ENCODE results near the gene CCDC158.

The CCDC158 gene

DNA sequence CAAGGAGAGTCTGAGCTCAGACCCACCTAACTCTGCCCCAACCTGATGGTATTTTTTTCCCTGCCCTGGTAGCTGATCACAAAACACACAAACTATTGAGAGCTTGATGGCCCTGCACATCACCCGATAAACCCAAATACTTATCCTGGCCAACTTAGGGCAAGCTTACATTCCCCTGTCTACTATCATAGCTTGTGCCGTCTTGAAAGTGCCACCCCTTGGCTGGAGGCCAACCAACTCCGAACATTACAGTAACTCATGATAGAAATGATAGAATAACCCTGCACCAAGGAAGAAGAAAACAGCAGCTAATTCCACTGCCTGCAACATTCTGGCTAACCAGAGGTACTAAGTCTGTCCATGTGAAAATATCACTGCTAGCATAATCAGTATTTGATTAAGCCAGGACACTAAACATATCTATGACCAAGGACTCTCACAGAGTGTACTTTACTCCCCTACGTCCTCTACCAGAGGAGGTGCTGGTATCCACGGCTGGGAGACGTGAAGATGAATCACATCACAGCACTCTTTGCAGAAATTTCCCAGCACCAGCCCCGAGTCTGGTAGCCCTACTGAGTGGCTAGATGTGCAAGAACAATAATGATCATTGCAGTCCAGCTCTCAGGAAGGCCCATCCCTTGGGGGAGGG lies 105.5 kb downstream of the CCDC158 start:
- no peak overlapping the region for H3K4me2 ChIP-seq (ENCODE audit: low read depth, low read length, poor library complexity, severe bottlenecking)
- no peak overlapping the region for H3K9ac ChIP-seq (ENCODE audit: low read length)
- H3K4me3 ChIP-seq (ENCODE audit: insufficient read depth, low read length, poor library complexity, severe bottlenecking), result no peak overlapping the region
- no peaks in the 10 kb centered on the region for H3K9me3 ChIP-seq (ENCODE audit: insufficient read depth, low read length)
- no peak for TF ChIP-seq EZH2phosphoT487 (conservative IDR thresholded peaks at IDR 0.05; ENCODE audit: low read length)
- TF ChIP-seq, protein P1, sequence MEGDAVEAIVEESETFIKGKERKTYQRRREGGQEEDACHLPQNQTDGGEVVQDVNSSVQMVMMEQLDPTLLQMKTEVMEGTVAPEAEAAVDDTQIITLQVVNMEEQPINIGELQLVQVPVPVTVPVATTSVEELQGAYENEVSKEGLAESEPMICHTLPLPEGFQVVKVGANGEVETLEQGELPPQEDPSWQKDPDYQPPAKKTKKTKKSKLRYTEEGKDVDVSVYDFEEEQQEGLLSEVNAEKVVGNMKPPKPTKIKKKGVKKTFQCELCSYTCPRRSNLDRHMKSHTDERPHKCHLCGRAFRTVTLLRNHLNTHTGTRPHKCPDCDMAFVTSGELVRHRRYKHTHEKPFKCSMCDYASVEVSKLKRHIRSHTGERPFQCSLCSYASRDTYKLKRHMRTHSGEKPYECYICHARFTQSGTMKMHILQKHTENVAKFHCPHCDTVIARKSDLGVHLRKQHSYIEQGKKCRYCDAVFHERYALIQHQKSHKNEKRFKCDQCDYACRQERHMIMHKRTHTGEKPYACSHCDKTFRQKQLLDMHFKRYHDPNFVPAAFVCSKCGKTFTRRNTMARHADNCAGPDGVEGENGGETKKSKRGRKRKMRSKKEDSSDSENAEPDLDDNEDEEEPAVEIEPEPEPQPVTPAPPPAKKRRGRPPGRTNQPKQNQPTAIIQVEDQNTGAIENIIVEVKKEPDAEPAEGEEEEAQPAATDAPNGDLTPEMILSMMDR (IDR thresholded peaks at IDR 0.05; ENCODE audit: insufficient read depth, low read length, poor library complexity, severe bottlenecking), result no peak
- H3K79me2 ChIP-seq (ENCODE audit: insufficient read depth, low read length), result no peaks in the 10 kb centered on the region
- H3K9me2 ChIP-seq (replicated peaks; ENCODE audit: insufficient read depth, low read length), result no peaks in the 10 kb centered on the region
- H3K27ac ChIP-seq (ENCODE audit: low read depth, low read length), result no peak overlapping the region
- H3K27me3 ChIP-seq (ENCODE audit: low read length), result no peaks in the 10 kb centered on the region
- H4K20me1 ChIP-seq (ENCODE audit: low read depth, low read length), result no peaks in the 10 kb centered on the region
- no peaks in the 10 kb centered on the region for H3K36me3 ChIP-seq (ENCODE audit: low read length)
- no peak overlapping the region for H2AFZ ChIP-seq (ENCODE audit: low read depth, low read length, severe bottlenecking)
- no peaks in the 10 kb centered on the region for H3F3A ChIP-seq (ENCODE audit: insufficient read depth)

DNA sequence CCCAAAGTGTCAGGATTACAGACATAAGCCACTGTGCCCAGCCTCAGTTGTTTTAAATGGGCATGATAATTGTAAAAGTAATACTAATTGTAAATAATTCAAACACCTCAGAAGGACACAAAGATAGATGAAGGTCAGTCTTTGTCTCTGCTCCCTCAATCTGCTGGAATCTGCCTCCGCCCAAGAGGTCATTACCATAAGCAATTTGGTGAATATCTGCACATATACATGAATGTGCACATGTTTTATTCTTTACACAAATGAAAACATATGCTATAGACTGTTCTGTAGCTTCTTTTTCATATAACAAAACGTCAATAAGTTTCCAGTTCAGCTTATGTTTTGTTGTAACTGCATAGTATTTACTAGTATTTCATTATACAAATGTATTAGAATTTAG lies 107.4 kb downstream of the CCDC158 start:
- Histone ChIP-seq H4K20me1 (ENCODE audit: low read depth, low read length) (no peaks in the 10 kb centered on the region), H3K4me2 (ENCODE audit: low read depth, low read length, poor library complexity, severe bottlenecking) (no peak overlapping the region), H3K4me3 (ENCODE audit: insufficient read depth, low read length, poor library complexity, severe bottlenecking) (no peak overlapping the region)

DNA sequence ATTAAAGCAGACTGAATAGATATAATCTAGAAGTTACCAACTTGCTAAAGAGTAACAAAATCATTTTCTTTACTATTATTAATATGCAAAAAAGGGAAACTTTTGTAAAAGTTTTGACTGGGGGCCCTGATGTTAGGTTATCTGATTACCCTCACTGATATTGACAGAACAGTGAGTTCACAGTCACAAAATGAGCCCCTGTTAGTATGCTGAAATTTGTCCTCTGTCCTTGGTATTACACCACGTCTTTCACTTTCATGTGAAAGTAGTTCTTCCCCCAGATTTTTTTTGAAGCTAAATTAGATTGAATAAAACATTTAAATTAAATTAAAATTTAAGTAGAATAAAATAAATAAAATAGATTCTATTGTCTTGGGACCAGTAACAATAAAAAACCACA lies 108.5 kb downstream of the CCDC158 start:
- no peaks in the 10 kb centered on the region for H3K9me2 ChIP-seq (replicated peaks; ENCODE audit: insufficient read depth, low read length)
- no peak overlapping the region for H3K4me2 ChIP-seq (ENCODE audit: low read depth, low read length, poor library complexity, severe bottlenecking)
- no peak overlapping the region for H3K27ac ChIP-seq (ENCODE audit: low read depth, low read length)
- no peaks in the 10 kb centered on the region for H3K79me2 ChIP-seq (ENCODE audit: insufficient read depth, low read length)
- no peak overlapping the region for H3K4me3 ChIP-seq (ENCODE audit: insufficient read depth, low read length, poor library complexity, severe bottlenecking)
- no peaks in the 10 kb centered on the region for H3F3A ChIP-seq (ENCODE audit: insufficient read depth)
- no peak overlapping the region for H2AFZ ChIP-seq (ENCODE audit: low read depth, low read length, severe bottlenecking)
- H3K9me3 ChIP-seq (ENCODE audit: insufficient read depth, low read length), result no peaks in the 10 kb centered on the region
- H4K20me1 ChIP-seq (ENCODE audit: low read depth, low read length), result no peaks in the 10 kb centered on the region
- H3K36me3 ChIP-seq (ENCODE audit: low read length), result no peaks in the 10 kb centered on the region
- H3K9ac ChIP-seq (ENCODE audit: low read length), result no peak overlapping the region
- no peak for TF ChIP-seq EZH2phosphoT487 (conservative IDR thresholded peaks at IDR 0.05; ENCODE audit: low read length)
- TF ChIP-seq, protein P1 (IDR thresholded peaks at IDR 0.05; ENCODE audit: insufficient read depth, low read length, poor library complexity, severe bottlenecking), result no peak
- H3K27me3 ChIP-seq (ENCODE audit: low read length), result no peaks in the 10 kb centered on the region

More for the DNA sequence above, 107.4 kb downstream of the CCDC158 start:
- H3K9me2 ChIP-seq (replicated peaks; ENCODE audit: insufficient read depth, low read length), result no peaks in the 10 kb centered on the region
- TF ChIP-seq, protein P1 (IDR thresholded peaks at IDR 0.05; ENCODE audit: insufficient read depth, low read length, poor library complexity, severe bottlenecking), result no peak
- TF ChIP-seq EZH2phosphoT487 (conservative IDR thresholded peaks at IDR 0.05; ENCODE audit: low read length), result no peak
- no peaks in the 10 kb centered on the region for H3K9me3 ChIP-seq (ENCODE audit: insufficient read depth, low read length)
- no peak overlapping the region for H3K27ac ChIP-seq (ENCODE audit: low read depth, low read length)
- H3K79me2 ChIP-seq (ENCODE audit: insufficient read depth, low read length), result no peaks in the 10 kb centered on the region
- H3K36me3 ChIP-seq (ENCODE audit: low read length), result no peaks in the 10 kb centered on the region
- H3K9ac ChIP-seq (ENCODE audit: low read length), result no peak overlapping the region
- H3F3A ChIP-seq (ENCODE audit: insufficient read depth), result no peaks in the 10 kb centered on the region
- no peak overlapping the region for H2AFZ ChIP-seq (ENCODE audit: low read depth, low read length, severe bottlenecking)
- no peaks in the 10 kb centered on the region for H3K27me3 ChIP-seq (ENCODE audit: low read length)
